ENCODE results near the gene HEXB. TPM values are rescaled to one million over a fixed set of nuclear protein-coding genes. Genes with fewer than 3 reads are reported as not detected.

Gene HEXB
- total and polyA plus RNA-seq, 2 of the 13 experiments (the other 11 are each of a cell fraction or from before 2014, with no cell fraction given), result 100 to 104 TPM

DNA sequence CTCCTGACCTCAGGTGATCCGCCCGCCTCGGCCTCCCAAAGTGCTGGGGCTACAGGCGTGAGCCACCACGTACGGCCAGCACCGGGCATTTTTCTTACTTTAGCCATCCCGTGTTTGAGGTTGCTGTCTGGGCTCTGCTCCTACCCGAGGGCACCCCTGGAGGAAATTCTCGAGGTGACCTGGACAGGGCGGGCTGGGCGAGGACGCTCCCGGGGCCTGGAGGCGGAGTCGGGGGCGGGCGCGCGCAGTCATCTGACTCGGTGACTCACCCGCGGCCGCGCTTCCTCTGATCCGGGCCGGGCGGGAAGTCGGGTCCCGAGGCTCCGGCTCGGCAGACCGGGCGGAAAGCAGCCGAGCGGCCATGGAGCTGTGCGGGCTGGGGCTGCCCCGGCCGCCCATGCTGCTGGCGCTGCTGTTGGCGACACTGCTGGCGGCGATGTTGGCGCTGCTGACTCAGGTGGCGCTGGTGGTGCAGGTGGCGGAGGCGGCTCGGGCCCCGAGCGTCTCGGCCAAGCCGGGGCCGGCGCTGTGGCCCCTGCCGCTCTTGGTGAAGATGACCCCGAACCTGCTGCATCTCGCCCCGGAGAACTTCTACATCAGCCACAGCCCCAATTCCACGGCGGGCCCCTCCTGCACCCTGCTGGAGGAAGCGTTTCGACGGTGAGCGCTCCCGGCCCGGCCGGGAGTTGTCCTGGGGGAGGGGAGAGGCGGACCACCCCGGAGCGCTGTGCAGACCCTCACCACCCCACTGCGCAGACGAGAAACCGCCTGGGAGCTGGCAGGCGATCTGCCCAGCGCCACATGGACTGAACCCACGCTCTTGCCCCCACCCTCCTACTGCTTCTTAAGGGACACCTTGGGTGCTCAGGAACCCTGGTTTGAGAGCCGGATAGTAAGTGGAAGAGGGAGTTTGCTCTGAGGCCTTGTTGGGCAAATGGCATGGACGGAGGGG is at the start of gene HEXB (continued):
- TF ChIP-seq, protein P1, sequence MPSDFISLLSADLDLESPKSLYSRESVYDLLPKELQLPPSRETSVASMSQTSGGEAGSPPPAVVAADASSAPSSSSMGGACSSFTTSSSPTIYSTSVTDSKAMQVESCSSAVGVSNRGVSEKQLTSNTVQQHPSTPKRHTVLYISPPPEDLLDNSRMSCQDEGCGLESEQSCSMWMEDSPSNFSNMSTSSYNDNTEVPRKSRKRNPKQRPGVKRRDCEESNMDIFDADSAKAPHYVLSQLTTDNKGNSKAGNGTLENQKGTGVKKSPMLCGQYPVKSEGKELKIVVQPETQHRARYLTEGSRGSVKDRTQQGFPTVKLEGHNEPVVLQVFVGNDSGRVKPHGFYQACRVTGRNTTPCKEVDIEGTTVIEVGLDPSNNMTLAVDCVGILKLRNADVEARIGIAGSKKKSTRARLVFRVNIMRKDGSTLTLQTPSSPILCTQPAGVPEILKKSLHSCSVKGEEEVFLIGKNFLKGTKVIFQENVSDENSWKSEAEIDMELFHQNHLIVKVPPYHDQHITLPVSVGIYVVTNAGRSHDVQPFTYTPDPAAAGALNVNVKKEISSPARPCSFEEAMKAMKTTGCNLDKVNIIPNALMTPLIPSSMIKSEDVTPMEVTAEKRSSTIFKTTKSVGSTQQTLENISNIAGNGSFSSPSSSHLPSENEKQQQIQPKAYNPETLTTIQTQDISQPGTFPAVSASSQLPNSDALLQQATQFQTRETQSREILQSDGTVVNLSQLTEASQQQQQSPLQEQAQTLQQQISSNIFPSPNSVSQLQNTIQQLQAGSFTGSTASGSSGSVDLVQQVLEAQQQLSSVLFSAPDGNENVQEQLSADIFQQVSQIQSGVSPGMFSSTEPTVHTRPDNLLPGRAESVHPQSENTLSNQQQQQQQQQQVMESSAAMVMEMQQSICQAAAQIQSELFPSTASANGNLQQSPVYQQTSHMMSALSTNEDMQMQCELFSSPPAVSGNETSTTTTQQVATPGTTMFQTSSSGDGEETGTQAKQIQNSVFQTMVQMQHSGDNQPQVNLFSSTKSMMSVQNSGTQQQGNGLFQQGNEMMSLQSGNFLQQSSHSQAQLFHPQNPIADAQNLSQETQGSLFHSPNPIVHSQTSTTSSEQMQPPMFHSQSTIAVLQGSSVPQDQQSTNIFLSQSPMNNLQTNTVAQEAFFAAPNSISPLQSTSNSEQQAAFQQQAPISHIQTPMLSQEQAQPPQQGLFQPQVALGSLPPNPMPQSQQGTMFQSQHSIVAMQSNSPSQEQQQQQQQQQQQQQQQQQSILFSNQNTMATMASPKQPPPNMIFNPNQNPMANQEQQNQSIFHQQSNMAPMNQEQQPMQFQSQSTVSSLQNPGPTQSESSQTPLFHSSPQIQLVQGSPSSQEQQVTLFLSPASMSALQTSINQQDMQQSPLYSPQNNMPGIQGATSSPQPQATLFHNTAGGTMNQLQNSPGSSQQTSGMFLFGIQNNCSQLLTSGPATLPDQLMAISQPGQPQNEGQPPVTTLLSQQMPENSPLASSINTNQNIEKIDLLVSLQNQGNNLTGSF (CRISPR knock-in tag; IDR thresholded peaks at IDR 0.05), result no peak
- TF ChIP-seq ZSCAN9 (CRISPR knock-in tag; IDR thresholded peaks at IDR 0.05; ENCODE audit: borderline replicate concordance) (peak; percentile 56; the same call in 1 of the 2 replicates), SAP130 (CRISPR knock-in tag; IDR thresholded peaks at IDR 0.05; ENCODE audit: low read depth) (peak; percentile 82; the same call in 1 of the 2 replicates), U2AF2 (IDR thresholded peaks at IDR 0.05; ENCODE audit: low read depth, low read length) (no peak), RFXAP (CRISPR knock-in tag; IDR thresholded peaks at IDR 0.05; ENCODE audit: borderline replicate concordance) (peak; percentile 66; the same call in 1 of the 2 replicates), ISX (CRISPR knock-in tag; conservative IDR thresholded peaks at IDR 0.05) (no peak), NR1H2 (CRISPR knock-in tag; IDR thresholded peaks at IDR 0.05; ENCODE audit: borderline replicate concordance, low read depth) (no peak), KLF6 (CRISPR knock-in tag; IDR thresholded peaks at IDR 0.05) (no peak), SRSF1 (optimal IDR thresholded peaks at IDR 0.05; ENCODE audit: low read depth, low read length) (no peak)
- TF ChIP-seq, protein P2, sequence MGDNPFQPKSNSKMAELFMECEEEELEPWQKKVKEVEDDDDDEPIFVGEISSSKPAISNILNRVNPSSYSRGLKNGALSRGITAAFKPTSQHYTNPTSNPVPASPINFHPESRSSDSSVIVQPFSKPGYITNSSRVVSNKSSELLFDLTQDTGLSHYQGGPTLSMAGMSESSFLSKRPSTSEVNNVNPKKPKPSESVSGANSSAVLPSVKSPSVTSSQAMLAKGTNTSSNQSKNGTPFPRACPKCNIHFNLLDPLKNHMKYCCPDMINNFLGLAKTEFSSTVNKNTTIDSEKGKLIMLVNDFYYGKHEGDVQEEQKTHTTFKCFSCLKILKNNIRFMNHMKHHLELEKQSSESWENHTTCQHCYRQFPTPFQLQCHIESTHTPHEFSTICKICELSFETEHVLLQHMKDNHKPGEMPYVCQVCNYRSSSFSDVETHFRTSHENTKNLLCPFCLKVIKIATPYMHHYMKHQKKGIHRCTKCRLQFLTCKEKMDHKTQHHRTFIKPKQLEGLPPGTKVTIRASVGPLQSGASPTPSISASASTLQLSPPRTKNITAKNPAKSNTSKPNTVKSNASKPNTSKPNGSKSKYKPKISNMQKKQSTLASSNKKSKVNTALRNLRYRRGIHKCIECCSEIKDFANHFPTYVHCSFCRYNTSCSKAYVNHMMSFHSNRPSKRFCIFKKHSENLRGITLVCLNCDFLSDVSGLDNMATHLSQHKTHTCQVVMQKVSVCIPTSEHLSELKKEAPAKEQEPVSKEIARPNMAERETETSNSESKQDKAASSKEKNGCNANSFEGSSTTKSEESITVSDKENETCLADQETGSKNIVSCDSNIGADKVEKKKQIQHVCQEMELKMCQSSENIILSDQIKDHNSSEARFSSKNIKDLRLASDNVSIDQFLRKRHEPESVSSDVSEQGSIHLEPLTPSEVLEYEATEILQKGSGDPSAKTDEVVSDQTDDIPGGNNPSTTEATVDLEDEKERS (CRISPR knock-in tag; IDR thresholded peaks at IDR 0.05), result no peak; the same call in 1 of the 2 replicates
- TF ChIP-seq, protein P3, sequence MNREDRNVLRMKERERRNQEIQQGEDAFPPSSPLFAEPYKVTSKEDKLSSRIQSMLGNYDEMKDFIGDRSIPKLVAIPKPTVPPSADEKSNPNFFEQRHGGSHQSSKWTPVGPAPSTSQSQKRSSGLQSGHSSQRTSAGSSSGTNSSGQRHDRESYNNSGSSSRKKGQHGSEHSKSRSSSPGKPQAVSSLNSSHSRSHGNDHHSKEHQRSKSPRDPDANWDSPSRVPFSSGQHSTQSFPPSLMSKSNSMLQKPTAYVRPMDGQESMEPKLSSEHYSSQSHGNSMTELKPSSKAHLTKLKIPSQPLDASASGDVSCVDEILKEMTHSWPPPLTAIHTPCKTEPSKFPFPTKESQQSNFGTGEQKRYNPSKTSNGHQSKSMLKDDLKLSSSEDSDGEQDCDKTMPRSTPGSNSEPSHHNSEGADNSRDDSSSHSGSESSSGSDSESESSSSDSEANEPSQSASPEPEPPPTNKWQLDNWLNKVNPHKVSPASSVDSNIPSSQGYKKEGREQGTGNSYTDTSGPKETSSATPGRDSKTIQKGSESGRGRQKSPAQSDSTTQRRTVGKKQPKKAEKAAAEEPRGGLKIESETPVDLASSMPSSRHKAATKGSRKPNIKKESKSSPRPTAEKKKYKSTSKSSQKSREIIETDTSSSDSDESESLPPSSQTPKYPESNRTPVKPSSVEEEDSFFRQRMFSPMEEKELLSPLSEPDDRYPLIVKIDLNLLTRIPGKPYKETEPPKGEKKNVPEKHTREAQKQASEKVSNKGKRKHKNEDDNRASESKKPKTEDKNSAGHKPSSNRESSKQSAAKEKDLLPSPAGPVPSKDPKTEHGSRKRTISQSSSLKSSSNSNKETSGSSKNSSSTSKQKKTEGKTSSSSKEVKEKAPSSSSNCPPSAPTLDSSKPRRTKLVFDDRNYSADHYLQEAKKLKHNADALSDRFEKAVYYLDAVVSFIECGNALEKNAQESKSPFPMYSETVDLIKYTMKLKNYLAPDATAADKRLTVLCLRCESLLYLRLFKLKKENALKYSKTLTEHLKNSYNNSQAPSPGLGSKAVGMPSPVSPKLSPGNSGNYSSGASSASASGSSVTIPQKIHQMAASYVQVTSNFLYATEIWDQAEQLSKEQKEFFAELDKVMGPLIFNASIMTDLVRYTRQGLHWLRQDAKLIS (CRISPR knock-in tag; IDR thresholded peaks at IDR 0.05), result no peak
- TF ChIP-seq, protein P4, sequence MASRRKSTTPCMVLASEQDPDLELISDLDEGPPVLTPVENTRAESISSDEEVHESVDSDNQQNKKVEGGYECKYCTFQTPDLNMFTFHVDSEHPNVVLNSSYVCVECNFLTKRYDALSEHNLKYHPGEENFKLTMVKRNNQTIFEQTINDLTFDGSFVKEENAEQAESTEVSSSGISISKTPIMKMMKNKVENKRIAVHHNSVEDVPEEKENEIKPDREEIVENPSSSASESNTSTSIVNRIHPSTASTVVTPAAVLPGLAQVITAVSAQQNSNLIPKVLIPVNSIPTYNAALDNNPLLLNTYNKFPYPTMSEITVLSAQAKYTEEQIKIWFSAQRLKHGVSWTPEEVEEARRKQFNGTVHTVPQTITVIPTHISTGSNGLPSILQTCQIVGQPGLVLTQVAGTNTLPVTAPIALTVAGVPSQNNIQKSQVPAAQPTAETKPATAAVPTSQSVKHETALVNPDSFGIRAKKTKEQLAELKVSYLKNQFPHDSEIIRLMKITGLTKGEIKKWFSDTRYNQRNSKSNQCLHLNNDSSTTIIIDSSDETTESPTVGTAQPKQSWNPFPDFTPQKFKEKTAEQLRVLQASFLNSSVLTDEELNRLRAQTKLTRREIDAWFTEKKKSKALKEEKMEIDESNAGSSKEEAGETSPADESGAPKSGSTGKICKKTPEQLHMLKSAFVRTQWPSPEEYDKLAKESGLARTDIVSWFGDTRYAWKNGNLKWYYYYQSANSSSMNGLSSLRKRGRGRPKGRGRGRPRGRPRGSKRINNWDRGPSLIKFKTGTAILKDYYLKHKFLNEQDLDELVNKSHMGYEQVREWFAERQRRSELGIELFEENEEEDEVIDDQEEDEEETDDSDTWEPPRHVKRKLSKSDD (CRISPR knock-in tag; IDR thresholded peaks at IDR 0.05; ENCODE audit: low read depth), result no peak

Measured in HepG2 (cell line).